Measurements from ENCODE around the gene APOD.

- TF ChIP-seq CTCF (conservative IDR thresholded peaks at IDR 0.05; ENCODE audit: low read depth, low read length) = no peak
- no peak for TF ChIP-seq CEBPB (IDR thresholded peaks at IDR 0.05; ENCODE audit: low read depth, low read length)
- TF ChIP-seq POLR2A (IDR thresholded peaks at IDR 0.05; ENCODE audit: low read depth, low read length) = no peak
Measured at GRCh38 chr3:195549931-195550519, 33.7 kb downstream of the APOD start.

Data from IMR-90 (cell line).